Testis (tissue), 2 donors: ENCODE results near the gene ANAPC16.

Experiments used
- CTCF ChIP-seq, 3 experiments: fragments of 450-650 bp in 2 of 3; fragments of 200-600 bp in 1 of 3; sonication (generic) in 1 of 3; IDR thresholded peaks; one replicate each; pipeline ENCODE4 v1.5.1; 2016 to 2019; ENCODE audit warnings: antibody characterized with exemption in 3 of 3, mild to moderate bottlenecking in 2 of 3, moderate library complexity in 1 of 3
- POLR2A ChIP-seq: fragments of 450-650 bp; IDR thresholded peaks from one replicate; pipeline ENCODE4 v1.6.1; 2017; ENCODE audit warnings: antibody characterized with exemption, mild to moderate bottlenecking, moderate library complexity

- TF ChIP-seq CTCF (IDR thresholded peaks at IDR 0.05), result no peak
- peak; percentile 100 for TF ChIP-seq POLR2A
Measured at GRCh38 chr10:72273410-72274212, 57.8 kb downstream of the ANAPC16 start, which contains the start of gene DDIT4.
